ENCODE results near the gene CHMP1A. TPM values are rescaled to one million over a fixed set of nuclear protein-coding genes. Genes with fewer than 3 reads are reported as not detected.

Gene CHMP1A
- polyA plus RNA-seq, 2 of the 4 experiments (the other 2 are of a cell fraction) = 36.4 to 91.7 TPM

GRCh38 chr16:89697616-89698331 is 40.3 kb upstream of the CHMP1A start:
- FAIRE-seq = no peak
- TF ChIP-seq HOXB5 (CRISPR knock-in tag; IDR thresholded peaks at IDR 0.05) (no peak), HES2 (IDR thresholded peaks at IDR 0.05) (no peak), RFX5 (IDR thresholded peaks at IDR 0.05) (no peak), MAZ (IDR thresholded peaks at IDR 0.05; ENCODE audit: borderline replicate concordance, low read depth, low read length) (no peak), HEYL (CRISPR knock-in tag; IDR thresholded peaks at IDR 0.05) (no peak), RARB (CRISPR knock-in tag; IDR thresholded peaks at IDR 0.05) (no peak), HOXB13 (CRISPR knock-in tag; IDR thresholded peaks at IDR 0.05; ENCODE audit: low read depth) (no peak), CBX8 (IDR thresholded peaks at IDR 0.05) (no peak), SREBF2 (IDR thresholded peaks at IDR 0.05) (no peak), ZFP36 (IDR thresholded peaks at IDR 0.05; ENCODE audit: borderline replicate concordance, partially characterized antibody) (no peak), MAX (IDR thresholded peaks at IDR 0.05) (no peak), HMGXB4 (CRISPR knock-in tag; IDR thresholded peaks at IDR 0.05; ENCODE audit: borderline replicate concordance) (no peak), FOSB (CRISPR knock-in tag; IDR thresholded peaks at IDR 0.05) (no peak), ZNF302 (CRISPR knock-in tag; IDR thresholded peaks at IDR 0.05) (no peak)
- Histone ChIP-seq H3K4me1 (peaks cover 12% of the 10 kb centered on the region), H3K4me3 (no peak overlapping the region), H3K9me3 (no peaks in the 10 kb centered on the region), H3K27ac (no peak overlapping the region), H3K4me2 (no peak overlapping the region)
- CTCF ChIA-PET = interaction anchor here (0.5 to 4.3 kb wide), 11 partner anchors 8 to 348 kb away, joined by 3 to 33 read pairs (median 5); partner anchors contain the start of gene CPNE7
- no peak for ATAC-seq
- WGBS (ENCODE audit: missing lambda C conversion rate) = 94% methylated on average over 19 of the region's 32 CpGs
- POLR2A ChIA-PET = interaction anchor here (0.6 to 4.4 kb wide), 2 partner anchors 11 to 56 kb away, joined by 4 to 26 read pairs; partner anchors contain the start of gene CDK10
- no peak for DNase-seq (ENCODE audit: low read depth in 1 of 2, low spot score in 1 of 2)

GRCh38 chr16:89697161-89697615 is 39.7 kb upstream of the CHMP1A start:
- FAIRE-seq (no peak), ATAC-seq (no peak), DNase-seq (ENCODE audit: low read depth in 1 of 2, low spot score in 1 of 2) (no peak)
- Histone ChIP-seq H3K4me2 (no peak overlapping the region), H3K4me3 (no peak overlapping the region), H3K4me1 (peaks cover 10% of the 10 kb centered on the region), H3K27ac (no peak overlapping the region), H3K9me3 (no peaks in the 10 kb centered on the region)
- TF ChIP-seq BHLHE40 (IDR thresholded peaks at IDR 0.05; ENCODE audit: low read depth, low read length) (no peak), MAZ (IDR thresholded peaks at IDR 0.05; ENCODE audit: borderline replicate concordance, low read depth, low read length) (no peak), EHF (CRISPR knock-in tag; IDR thresholded peaks at IDR 0.05) (no peak), JUNB (IDR thresholded peaks at IDR 0.05) (no peak), ZSCAN20 (CRISPR knock-in tag; IDR thresholded peaks at IDR 0.05) (no peak), CBX2 (IDR thresholded peaks at IDR 0.05; ENCODE audit: borderline replicate concordance, low read depth) (no peak), NPAS2 (CRISPR knock-in tag; IDR thresholded peaks at IDR 0.05; ENCODE audit: borderline replicate concordance) (no peak), ATOH8 (CRISPR knock-in tag; IDR thresholded peaks at IDR 0.05; ENCODE audit: low read depth) (no peak), ZFP36 (IDR thresholded peaks at IDR 0.05; ENCODE audit: borderline replicate concordance, partially characterized antibody) (no peak), ESRRA (IDR thresholded peaks at IDR 0.05; ENCODE audit: borderline replicate concordance, low read length) (no peak), ZC3H11A (IDR thresholded peaks at IDR 0.05) (no peak), E2F6 (IDR thresholded peaks at IDR 0.05; ENCODE audit: borderline replicate concordance, low read depth) (no peak), POLR2AphosphoS2 (conservative IDR thresholded peaks at IDR 0.05; ENCODE audit: low read length) (no peak), JUN (IDR thresholded peaks at IDR 0.05) (no peak), TFCP2L1 (CRISPR knock-in tag; IDR thresholded peaks at IDR 0.05) (no peak), PBX3 (IDR thresholded peaks at IDR 0.05) (no peak), NR3C1 (IDR thresholded peaks at IDR 0.05) (no peak), HDAC2 (IDR thresholded peaks at IDR 0.05) (no peak)
- POLR2A ChIA-PET = interaction anchor here (0.6 to 4.4 kb wide), 2 partner anchors 11 to 57 kb away, joined by 4 to 26 read pairs; partner anchors contain the start of gene CDK10
- 96% methylated on average over 16 of the region's 19 CpGs for WGBS (ENCODE audit: missing lambda C conversion rate)
- CTCF ChIA-PET = interaction anchor here (0.5 to 1.8 kb wide), 5 partner anchors 9 to 163 kb away, joined by 3 to 9 read pairs (median 4); partner anchors contain the start of gene CPNE7

Measured in A549 (cell line).